Measurements from ENCODE around the gene IL25.

DNA sequence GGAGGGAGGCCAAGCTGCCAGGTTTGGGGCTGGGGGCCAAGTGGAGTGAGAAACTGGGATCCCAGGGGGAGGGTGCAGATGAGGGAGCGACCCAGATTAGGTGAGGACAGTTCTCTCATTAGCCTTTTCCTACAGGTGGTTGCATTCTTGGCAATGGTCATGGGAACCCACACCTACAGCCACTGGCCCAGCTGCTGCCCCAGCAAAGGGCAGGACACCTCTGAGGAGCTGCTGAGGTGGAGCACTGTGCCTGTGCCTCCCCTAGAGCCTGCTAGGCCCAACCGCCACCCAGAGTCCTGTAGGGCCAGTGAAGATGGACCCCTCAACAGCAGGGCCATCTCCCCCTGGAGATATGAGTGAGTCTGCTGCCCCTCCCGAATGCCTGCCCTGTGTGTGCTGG, 432 bp downstream of the IL25 start:
- TF ChIP-seq POLR2AphosphoS5 (IDR thresholded peaks at IDR 0.05; ENCODE audit: borderline replicate concordance, low read depth, low read length) (no peak), EZH2 (IDR thresholded peaks at IDR 0.05) (no peak)

All from SK-N-MC (cell line).